Kidney (tissue), 2 donors: ENCODE measurements around the gene SNRPE. TPM values are rescaled to one million over a fixed set of nuclear protein-coding genes. Genes with fewer than 3 reads are reported as not detected.

Experiments used
- polyA plus RNA-seq: library from polyadenylated mRNA; stranded (reverse); fragments of 350-450 nt; fragmentation: Illumina TruSeq; extraction: RNeasy Lipid Tissue Mini Kit (QIAGEN cat#74804); gene quantifications from one replicate; pipeline ENCODE4 v1.2.3, GENCODE V29; 2014; ENCODE audit warnings: low read depth, low replicate concordance; ENCODE audit not compliant: insufficient read depth
- total RNA-seq: library from RNA; stranded (reverse); fragmentation: NEBNext Ultra II Directional; extraction: Animal tissue kit (Norgen Biotek cat#: 25700); gene quantifications from one replicate; pipeline ENCODE4 v1.2.1, GENCODE V29; 2021
- donor health status: DM: yes; HTN: yes; CAD: no.

The SNRPE gene
- total and polyA plus RNA-seq, 2 donors from 2014 or later: 92.7 to 169 TPM

Other genes starting within 250 kb of the SNRPE start
- 67.4 TPM for gene ATP2B4, start 234.8 kb upstream of the SNRPE start, total RNA-seq
- 19.7 TPM for gene ATP2B4, start 234.8 kb upstream of the SNRPE start, polyA plus RNA-seq
- 6.9 TPM for gene LAX1, start 96.4 kb upstream of the SNRPE start, total RNA-seq
- not detected for gene LAX1, start 96.4 kb upstream of the SNRPE start, polyA plus RNA-seq
- 37.2 TPM for gene ZBED6, start 66.0 kb upstream of the SNRPE start, total RNA-seq
- 0.15 TPM for gene ZBED6, start 66.0 kb upstream of the SNRPE start, polyA plus RNA-seq
- 63.4 TPM for gene ZC3H11A, start 66.0 kb upstream of the SNRPE start, total RNA-seq
- 38.6 TPM for gene ZC3H11A, start 66.0 kb upstream of the SNRPE start, polyA plus RNA-seq
- 55.2 TPM for gene SOX13, start 211.5 kb downstream of the SNRPE start, total RNA-seq
- 23.9 TPM for gene SOX13, start 211.5 kb downstream of the SNRPE start, polyA plus RNA-seq